Glomerular endothelial cell (primary cell): ENCODE measurements around the gene GFPT1. TPM values are rescaled to one million over a fixed set of nuclear protein-coding genes. Genes with fewer than 3 reads are reported as not detected.
"Not testable (repeated sequence)": the region's sequence is repeated elsewhere in the genome, so short reads cannot be mapped to it uniquely, and the experiment has no call there.

Experiments used
- DNase-seq: peaks from one replicate; pipeline ENCODE4 v3.0.0-alpha.2; 2011; ENCODE audit warnings: low read depth, low spot score; ENCODE audit errors: extremely low read depth
- total RNA-seq: library from RNA; depleted of rRNA; stranded (reverse); fragments of >200 nt; gene quantifications from 2 replicates; pipeline ENCODE4 v1.2.3, GENCODE V29; 2015

Gene GFPT1
- total RNA-seq: 20.4 and 24.9 TPM in 2 replicates

DNA sequence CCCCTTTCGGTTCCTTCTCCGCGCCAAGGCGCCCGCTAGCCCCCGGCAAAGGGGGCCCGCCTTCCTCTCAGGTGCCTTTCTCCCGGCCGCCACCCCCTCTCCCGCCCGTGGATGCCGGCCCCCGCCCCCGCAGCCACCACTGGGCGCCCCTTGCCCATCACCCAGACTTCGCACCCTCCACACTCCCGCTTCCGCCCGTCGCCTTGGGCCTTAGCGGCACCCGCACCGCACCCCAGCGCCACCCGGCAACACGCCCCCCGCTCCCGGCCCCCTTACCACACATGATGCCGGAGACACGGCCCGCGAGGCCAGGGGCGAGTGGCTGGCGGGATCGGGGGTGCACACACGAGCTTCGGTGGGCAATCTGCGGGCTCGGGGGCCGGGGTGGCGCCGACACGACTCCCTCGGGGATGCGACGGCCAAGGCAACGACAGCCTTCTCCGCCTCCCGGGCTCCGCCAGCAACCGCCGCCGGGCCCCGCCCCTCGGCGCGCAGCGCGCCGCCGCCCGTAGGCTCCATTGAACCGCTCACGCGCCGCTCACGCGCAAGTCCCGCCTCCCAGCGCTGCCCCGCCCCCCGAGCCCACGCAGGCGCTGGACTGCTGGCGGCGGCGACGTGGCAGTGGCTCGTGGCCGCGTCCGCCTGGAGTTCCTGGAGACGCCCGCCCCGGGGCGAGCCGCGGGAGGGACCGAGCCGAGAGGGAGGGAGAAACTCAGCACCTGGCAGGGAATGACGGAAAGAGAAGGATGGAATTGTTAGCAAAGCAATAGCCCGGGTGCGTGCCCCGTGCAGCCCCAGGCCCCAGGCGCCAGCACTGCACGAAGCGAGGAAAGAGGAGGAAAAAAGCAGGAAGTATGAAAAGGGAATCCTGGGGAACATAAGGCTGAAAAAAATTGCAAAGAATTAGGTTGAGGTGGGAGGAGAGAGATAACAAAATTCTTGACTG is at the start of gene GFPT1:
Gene GFPT1 (minus strand): TSS at position 439 of the 946 bp plus-strand sequence. CDS start 156 bp downstream, at position 283.
- DNase-seq: no peak

DNA sequence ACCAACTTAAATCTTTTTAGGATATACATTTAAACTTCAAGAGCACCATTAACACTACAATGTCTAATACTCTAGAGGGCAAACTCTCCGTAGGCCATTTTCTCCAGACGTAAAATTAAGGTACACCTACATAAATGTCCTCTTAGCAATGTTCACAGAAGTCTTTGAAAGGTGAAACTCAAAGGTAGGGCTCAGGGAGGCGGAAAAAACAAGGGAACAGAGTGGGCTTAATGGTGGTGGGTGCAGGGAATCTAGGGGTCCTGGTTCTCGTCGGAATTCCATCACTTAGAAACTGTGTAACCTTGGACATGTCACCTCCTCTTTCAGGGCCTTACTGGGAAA is 49.5 kb upstream of the GFPT1 start:
- no peak for DNase-seq

DNA sequence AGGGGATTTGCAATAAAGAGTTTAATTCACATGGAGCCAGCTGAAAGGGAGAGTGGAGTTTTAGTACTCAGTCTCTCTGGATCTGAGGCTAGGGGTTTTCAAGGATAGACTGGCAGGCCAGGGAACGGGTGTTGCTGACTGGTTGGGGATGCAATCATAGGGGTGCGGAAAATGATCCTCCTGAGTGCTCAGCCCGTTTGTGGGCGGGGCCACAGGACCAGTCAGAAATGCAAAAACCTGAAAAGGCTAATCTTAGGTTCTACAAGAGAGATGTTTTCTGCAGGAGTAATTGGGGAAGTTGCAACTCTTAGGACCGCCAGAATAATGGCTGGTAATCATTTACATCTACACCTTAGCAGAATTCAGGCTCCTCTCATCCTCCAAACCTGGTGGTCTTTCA is 47.7 kb upstream of the GFPT1 start:
- no peak for DNase-seq

DNA sequence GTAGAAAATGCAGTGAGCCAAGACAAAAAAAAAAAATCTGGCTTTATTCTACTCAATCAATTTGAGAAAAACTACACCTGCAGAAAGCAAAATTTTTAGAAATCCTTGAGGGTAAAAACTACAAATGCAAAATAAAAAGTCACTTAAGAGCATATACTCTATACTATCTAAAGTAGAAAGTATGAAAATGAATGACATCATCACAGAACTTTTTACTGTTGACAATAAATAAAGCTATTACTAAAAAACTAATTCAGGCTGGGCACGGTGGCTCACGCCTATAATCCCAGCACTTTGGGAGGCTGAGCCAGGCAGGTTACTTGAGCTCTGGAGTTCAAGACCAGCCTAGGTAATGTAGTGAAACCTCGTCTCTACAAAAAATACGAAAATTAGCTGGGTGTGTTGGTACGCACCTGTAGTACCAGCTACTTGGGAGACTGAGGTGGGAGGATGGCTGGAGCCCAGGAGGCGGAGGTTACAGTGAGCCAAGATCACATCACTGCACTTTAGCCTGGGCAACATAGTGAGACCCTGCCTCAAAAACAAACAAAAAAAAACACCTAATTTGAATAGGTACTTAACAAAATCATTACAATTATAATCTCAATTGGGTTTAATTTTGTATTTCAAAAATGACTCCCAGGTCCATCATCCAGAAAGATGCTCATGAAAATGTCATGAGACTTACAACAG is 42.6 kb upstream of the GFPT1 start:
- DNase-seq: no peak

DNA sequence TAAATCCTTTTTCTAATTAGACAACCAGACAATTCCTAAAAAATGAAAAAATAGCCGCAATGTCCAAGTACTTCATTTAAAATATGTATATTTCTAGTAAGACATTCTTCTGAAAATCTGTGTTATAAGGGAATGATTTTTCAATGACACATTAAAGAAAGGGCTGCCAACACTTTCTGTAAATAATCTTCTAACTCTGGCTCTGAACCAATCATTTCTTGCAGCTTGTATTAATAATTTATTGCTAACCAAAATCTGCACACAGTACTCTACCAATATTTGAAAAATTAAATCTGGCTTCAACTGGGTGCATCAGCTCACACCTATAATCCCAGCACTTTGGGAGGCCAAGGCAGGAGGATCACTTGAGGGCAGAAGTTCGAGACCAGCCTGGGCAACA is 42.0 kb upstream of the GFPT1 start:
- DNase-seq: no peak

DNA sequence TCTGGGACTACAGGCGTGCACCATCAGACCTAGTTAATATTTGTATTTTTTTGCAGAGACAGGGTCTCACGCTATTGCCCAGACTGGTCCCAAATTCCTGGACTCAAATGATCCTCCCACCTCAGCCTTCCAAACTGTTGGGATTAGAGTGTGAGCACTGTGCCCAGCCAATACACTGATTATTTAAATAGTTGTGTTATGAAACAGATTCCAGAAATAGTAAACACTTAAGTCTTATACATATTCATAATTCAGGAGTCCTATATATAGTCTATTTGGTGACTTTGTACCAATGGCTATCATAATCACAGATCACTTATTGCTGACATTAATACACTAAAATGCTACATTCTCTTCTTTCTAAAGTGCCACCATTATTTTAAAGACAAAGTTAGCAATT is 37.4 kb upstream of the GFPT1 start:
- no peak for DNase-seq

DNA sequence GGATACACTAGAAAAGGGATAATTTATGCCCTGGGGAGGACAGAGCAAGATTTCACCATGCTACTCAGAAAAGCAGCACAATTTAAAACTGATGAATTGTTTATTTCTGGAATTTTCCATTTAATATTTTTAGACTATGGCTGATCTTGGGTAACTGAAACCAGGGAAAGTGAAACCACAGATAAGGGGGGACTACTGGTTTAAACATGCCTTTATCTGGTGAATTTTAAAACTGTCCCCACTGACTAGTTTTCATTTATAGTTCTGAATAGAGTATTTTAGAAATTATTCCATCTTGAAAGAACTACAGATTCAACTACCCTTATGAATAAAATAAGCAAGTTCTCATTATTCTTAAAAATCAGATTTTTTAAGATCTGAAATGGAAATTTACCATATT is 35.2 kb upstream of the GFPT1 start:
- DNase-seq: no peak

DNA sequence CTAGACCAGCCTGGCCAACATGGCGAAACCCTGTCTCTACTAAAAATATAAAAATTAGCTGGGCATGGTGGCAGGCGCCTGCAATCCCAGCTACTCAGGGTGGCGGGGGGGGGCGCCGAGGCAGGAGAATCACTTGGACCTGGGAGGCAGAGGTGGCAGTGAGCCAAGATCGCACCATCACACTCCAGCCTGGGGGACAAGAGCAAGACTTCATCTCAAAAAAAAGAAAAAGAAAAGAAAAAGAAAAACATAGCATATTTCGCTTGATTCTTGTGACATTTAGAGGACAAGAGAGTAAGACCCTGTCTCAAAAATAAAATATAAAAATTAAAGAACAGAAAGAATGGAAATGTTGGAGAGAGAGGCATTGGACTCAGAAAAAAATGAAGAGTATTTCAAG is 32.1 kb upstream of the GFPT1 start:
- DNase-seq: not testable (repeated sequence)

DNA sequence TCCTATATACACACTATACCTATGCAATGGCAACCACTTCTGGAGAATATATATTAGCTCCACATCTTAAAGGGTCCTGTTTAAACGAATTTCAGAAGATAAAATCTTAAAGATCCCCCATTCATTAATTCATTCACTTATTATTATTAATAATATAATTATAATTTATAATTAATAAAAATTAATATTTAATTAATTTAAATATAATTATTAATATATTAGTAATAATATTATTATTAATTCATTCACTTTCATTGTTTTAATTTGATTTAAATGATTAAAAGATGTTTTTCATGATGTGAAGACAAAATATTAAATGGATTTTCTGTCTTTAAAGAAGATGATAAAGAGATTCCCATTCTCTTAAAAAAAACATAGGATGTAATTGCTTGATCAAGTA is 29.1 kb upstream of the GFPT1 start:
- DNase-seq: no peak

DNA sequence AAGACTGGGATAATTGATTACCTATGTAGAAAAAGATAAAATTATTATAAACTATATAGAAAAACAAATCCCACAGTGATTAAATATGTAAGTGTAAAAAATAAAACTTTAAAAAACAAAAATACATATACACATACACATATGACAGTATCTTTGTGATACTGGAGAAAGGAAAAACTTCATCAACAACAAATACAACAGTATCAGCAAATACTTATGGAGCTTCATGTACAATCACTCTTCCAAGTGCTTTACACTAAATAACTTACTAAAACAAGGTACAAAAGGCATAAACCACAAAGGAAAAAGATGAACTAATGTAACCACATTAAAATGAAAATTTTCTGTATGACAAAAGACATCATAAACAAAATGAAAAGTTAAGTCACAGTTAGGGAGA is 24.1 kb upstream of the GFPT1 start:
- DNase-seq: no peak

DNA sequence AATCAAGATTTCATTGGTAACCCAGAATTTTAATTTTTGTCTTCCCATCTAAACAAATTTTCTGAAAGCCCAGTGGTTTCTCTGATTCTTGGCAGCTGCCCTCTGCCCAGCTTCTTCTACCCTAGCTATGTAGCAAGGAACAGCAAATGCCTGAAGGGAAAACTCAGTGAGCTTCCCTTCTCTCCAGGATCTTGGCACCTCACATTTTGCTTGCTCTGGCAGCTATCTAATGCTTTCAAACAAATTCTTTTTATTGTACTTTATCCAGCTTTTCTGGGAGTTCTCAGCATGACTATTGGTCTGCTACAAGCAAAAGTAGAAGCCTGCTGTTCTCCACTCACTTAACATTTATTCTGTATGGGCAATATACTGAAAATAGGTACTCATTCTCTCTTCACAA is 18.3 kb upstream of the GFPT1 start:
- no peak for DNase-seq

DNA sequence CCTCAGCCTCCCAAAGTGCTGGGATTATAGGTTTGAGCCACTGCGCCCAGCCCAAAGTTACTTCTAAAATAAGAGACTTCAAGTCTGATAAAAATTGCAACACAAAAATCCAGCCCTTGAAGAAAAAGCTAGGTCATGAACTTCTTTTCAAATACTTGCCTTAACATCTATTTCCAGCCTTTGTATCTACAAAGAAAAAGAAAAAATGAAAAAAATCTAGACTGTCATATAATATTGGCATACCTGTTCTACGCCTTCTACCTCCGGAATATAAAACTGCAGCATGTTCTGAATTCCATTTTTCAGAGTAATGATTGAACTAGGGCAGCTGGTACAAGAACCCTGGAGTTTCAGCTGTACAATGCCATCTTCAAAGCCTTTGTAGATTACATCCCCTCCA is 13.1 kb upstream of the GFPT1 start:
- DNase-seq: no peak

DNA sequence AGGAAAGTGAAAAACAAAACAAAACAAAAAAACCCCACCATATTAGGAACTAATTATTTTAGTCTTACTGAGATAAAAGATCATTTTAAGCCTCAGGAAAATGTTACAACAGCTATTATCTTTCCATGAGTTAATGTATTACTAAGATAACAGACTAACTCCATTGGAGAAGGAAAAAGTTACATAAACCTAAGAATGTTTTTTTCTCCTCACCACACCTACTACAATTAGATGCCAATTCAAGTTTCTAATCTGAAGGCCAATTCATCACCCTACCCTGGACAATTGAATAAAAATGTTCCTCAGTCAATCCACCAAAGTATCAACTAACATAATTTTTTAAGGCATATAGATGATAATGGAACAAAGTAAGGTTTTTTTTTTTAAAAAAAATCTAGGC is 10.2 kb upstream of the GFPT1 start:
- DNase-seq: no peak

DNA sequence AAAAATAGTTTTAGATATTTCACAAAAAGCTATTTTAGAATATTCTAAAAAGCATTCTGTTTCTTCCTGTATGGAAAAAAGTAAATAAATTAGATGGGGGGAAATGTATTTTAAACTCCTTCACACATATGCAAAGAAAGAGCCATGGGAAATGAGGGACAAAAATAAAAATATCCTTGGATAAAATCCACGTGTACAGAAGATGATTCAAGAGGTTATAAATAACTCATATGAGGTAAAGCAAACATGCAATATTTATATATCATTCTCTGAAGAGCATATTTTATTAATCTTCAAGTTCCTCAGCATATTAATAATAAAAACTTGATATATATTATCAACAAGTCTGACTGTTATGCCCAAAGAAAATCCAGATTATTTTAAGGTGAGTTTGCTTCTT is 8.8 kb upstream of the GFPT1 start:
- no peak for DNase-seq

DNA sequence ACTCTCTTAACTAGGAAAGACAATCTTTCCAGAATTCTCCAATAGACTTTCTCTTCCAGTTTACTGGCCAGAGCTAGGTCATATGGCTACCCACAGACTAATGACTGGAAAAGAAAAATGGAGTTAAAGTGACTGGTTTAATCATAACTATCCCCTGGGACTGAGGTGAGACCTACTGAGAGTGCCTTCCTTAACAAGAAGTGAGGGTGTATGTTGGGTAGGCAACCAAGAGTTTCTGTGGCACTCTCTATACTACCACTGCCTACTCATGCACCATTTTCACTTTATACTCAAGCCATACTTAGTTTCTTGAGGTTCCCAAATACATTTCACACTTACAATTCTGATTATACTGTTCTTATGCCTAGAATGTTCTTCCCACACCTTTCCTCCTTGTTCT is 6.9 kb upstream of the GFPT1 start:
- DNase-seq: no peak

DNA sequence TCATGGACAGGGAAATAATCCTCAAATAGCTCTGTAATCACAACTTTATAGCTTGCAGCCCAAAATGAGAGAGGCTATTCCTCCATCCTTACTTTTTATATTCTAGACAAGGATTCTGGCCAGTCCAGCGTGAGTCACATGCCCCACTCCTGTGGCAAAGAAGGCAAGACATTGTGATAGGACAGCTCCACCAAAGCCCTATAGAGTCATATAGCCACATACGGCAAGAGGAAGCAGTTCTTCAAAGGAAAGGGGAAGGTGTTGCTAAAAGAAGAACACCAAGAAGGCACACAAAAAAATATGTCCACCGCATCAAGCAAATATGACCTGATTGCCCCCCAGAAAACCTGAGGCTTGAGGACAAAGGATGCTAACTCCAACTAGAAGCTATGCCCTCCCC is 3.4 kb upstream of the GFPT1 start:
- no peak for DNase-seq

DNA sequence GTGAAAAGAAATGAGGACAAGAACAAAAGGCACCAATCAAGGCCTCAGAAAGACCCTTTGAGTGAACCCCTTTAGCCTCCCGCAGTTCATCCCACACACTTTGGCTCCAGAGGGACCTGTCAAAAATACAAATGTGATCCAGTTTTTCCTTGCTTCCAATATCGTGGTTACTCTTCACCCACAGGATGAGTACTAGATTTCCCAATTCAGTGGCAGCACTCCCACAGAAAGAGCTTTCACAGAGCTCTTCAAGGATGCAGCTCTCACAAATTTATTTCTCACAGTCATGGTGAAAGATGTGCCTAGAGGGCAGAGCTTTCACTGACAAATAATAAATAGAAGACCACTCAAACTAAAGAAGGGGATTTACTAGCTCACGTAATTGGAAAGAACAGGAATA is 3.0 kb upstream of the GFPT1 start:
- no peak for DNase-seq

DNA sequence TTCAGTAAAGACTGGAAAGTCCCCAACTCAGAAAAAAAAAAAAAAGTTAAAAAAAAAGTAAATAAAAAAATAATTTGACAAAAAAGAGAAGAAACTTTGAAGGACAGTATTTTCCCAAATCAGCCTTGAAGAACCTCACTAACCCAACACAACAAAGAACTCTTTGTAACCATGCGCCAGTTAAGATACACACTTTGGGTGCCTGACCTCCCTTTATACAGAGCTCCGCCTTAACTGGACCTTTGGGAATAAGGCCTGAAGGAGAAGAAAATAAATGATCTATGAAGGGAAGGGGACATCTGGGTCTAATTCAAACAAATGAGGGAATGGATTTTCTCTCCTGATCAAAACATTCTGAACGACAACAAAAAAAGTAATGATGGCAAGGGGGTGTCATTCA is 2.2 kb upstream of the GFPT1 start:
- DNase-seq: no peak

DNA sequence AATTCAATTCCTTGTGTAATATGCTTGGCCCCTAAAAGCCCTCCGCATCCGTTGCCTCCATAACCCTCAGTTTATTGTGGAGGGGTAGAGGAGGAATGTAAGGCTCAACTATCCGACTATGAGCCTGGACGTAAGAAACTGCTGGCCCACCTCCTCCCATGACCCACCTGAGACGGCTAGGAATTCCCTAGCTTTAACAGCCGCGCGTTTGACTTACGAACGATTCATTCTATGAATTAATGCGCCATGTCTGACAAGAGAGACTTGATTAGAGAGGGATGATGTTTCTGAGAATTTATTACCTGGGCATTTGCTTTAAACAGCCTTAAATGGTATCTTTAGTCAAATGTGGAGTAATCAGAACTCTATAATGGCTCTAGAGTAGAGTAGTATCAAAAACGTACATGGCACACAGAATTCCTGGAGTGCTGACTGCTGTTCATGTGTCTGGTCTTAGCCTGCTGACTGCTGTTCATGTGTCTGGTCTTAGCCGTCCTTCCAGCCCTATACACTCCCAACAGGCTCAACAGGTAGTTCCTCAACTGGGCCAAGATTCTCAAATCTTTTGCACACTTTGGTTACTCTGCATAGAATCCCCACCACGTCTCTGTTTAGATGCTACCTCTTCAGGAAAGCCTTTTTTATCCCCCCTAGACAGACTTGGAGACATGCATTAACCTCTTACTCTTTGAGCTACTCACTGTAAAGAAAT is 899 bp upstream of the GFPT1 start:
- DNase-seq: no peak

DNA sequence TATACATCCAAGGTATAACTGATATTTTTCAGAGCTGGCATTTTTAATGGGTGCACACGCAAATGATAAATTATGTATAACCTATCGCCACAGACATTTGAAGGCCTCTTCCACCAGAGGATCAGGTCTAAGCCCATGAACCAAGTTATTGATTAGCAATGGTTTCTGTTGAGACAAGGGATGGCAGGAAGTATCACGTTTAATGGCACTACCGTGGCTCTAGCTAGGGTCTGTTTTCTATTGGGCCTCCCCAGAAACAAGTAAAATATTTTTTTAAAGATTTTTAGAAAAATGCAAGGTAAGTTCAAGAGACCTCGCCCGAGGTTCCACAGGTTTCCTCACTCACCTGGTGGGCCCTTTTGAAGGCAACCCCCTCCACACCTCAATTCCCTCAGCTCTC is 667 bp downstream of the GFPT1 start:
- DNase-seq: no peak

DNA sequence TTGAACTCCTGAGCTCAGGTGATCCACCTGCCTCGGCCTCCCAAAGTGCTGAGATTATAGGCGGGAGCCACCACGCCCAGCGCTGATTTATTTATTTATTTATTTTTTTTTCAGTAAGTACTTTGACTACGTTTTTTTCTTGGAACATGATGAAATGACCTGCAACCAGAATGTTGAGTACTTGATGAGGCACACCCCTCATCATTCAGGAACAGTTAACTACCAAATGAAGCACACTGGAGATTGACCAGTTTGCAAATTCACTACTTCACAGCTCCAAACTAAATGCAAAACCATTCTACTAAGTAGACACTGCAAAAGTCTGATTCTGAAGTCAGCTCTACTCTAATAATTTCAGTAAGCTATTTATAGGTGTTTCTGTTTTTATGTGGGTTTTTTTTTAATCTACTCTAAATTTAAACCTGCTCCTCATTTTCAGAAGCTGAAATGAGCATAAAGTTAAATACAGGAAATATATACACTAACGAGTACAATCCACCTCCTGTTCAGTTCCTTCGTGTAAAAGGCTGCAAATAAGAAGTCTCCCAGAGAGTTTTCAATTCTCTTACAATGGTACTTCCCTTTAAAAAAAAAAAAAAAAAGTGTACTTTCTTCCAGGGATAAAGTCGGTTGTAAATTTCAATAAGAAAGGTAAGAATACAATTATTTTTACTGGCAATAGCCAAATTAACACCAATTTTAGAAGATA is 1.4 kb downstream of the GFPT1 start:
- no peak for DNase-seq
